Smooth muscle cell (in vitro differentiated cells): Measurements from ENCODE around the gene FER. TPM values are rescaled to one million over a fixed set of nuclear protein-coding genes. Genes with fewer than 3 reads are reported as not detected.

Source experiments
- DNase-seq: peaks from one replicate; lab custom pipeline; 2025; ENCODE audit not compliant: unreplicated experiment; lab: John Stamatoyannopoulos, UW
- H2AFZ ChIP-seq: fragments of 200-600 bp; sonication (generic); 2 replicates; pipeline ENCODE4 v1.6.0; 2016; ENCODE audit warnings: antibody characterized with exemption, low read depth, mild to moderate bottlenecking
- H3F3A ChIP-seq: fragments of 200-600 bp; sonication (generic); 2 replicates; pipeline ENCODE4 v1.6.0; 2017; ENCODE audit warnings: antibody characterized with exemption, low read depth
- H3K27ac ChIP-seq: fragments of 200-600 bp; sonication (generic); 2 replicates; pipeline ENCODE4 v1.5.1; 2016; ENCODE audit warnings: low read depth, mild to moderate bottlenecking
- H3K27me3 ChIP-seq: fragments of 200-600 bp; sonication (generic); 2 replicates; pipeline ENCODE4 v1.6.1; 2016; ENCODE audit warnings: low read depth, mild to moderate bottlenecking
- H3K36me3 ChIP-seq: fragments of 200-600 bp; sonication (generic); 2 replicates; pipeline ENCODE4 v1.5.1; 2016; ENCODE audit warnings: low read depth
- H3K4me1 ChIP-seq: fragments of 200-600 bp; sonication (generic); 2 replicates; pipeline ENCODE4 v1.5.1; 2016; ENCODE audit warnings: low read depth
- H3K4me2 ChIP-seq: fragments of 200-600 bp; sonication (generic); 2 replicates; pipeline ENCODE4 v1.6.0; 2016; ENCODE audit warnings: mild to moderate bottlenecking
- H3K4me3 ChIP-seq: fragments of 200-600 bp; sonication (generic); 2 replicates; pipeline ENCODE4 v1.5.1; 2016; ENCODE audit warnings: mild to moderate bottlenecking
- H3K79me2 ChIP-seq: fragments of 200-600 bp; sonication (generic); 2 replicates; pipeline ENCODE4 v1.6.0; 2016; ENCODE audit warnings: low read depth, mild to moderate bottlenecking
- H3K9ac ChIP-seq: fragments of 200-600 bp; sonication (generic); 2 replicates; pipeline ENCODE4 v1.6.0; 2016; ENCODE audit warnings: low read depth
- H3K9me3 ChIP-seq: fragments of 200-600 bp; sonication (generic); replicated peaks from 2 replicates; pipeline ENCODE4 v1.5.1; 2016; ENCODE audit warnings: low read depth
- H4K20me1 ChIP-seq: fragments of 200-600 bp; sonication (generic); 2 replicates; pipeline ENCODE4 v1.6.0; 2016; ENCODE audit warnings: low read depth
- WGBS: methylation state at CpG from one replicate; pipeline ENCODE4 v1.1.7; 2016; ENCODE audit warnings: low lambda C conversion rate; 5-methylcytosine and 5-hydroxymethylcytosine counted together
- polyA plus RNA-seq: library from polyadenylated mRNA; unstranded; fragments of >200 nt; fragmentation: Nextera tagmentation; extraction: Ambion mirVana; gene quantifications from 2 replicates; pipeline ENCODE4 v1.2.1, GENCODE V29; 2016
- total RNA-seq: library from RNA; depleted of rRNA; stranded (reverse); fragments of >200 nt; gene quantifications from 2 replicates; pipeline ENCODE4 v1.2.3, GENCODE V29; 2014
- TF ChIP-seq, protein P1 (sequence below): fragments of 200-600 bp; sonication (generic); IDR thresholded peaks from 2 replicates; pipeline ENCODE4 v1.5.1; 2017; ENCODE audit warnings: borderline replicate concordance, mild to moderate bottlenecking, antibody characterized with exemption; ENCODE audit not compliant: insufficient read depth, poor library complexity, severe bottlenecking

Gene FER
- total and polyA plus RNA-seq, 2 experiments from 2014 or later = 15.6 to 16.4 TPM

DNA sequence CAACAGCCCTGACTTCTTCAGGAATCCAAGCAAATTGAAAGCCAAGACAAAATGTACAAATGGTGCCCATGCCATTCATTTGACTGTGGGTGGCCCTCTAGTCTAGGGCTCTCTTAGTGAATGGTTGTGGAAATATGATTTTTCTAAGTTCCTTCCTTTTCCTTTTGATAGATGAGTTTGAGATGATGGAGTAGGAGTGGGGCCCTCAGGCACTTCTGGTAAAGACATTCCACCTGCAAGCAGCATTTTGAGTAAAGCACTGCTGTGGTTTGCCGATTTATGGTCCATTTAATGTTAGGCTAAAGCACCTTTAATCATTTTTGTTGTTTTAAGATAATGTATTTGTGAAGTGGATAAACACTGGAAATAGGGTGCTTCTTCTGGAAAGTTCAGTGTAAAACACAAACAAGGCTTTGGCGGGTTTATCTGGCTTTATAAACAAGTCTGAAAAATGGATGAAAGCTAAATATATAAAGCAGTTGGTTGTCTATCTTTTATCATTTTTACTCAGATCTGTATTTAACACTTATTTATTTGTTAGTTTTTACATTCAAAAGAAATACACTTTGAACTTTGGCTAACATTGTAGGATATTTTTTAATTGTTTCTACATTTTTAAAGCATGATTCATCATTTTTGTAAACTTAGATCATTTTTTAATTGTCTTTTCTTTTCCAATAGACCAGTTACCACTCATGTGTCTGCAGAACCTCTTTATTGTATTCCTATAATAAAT, 448.6 kb downstream of the FER start:
- Histone ChIP-seq H4K20me1 (no peaks in the 10 kb centered on the region), H3K36me3 (no peaks in the 10 kb centered on the region), H3K27me3 (no peaks in the 10 kb centered on the region), H3K4me2 (no peak overlapping the region), H3K79me2 (no peaks in the 10 kb centered on the region), H3K4me1 (peaks cover 6% of the 10 kb centered on the region), H3K9me3 (no peaks in the 10 kb centered on the region), H3K9ac (no peak overlapping the region), H3K4me3 (no peak overlapping the region), H2AFZ (no peak overlapping the region), H3K27ac (no peak overlapping the region), H3F3A (no peaks in the 10 kb centered on the region)
- WGBS = 93% methylated on average over 2 of the region's 2 CpGs
- no peak for DNase-seq
- TF ChIP-seq, protein P1, sequence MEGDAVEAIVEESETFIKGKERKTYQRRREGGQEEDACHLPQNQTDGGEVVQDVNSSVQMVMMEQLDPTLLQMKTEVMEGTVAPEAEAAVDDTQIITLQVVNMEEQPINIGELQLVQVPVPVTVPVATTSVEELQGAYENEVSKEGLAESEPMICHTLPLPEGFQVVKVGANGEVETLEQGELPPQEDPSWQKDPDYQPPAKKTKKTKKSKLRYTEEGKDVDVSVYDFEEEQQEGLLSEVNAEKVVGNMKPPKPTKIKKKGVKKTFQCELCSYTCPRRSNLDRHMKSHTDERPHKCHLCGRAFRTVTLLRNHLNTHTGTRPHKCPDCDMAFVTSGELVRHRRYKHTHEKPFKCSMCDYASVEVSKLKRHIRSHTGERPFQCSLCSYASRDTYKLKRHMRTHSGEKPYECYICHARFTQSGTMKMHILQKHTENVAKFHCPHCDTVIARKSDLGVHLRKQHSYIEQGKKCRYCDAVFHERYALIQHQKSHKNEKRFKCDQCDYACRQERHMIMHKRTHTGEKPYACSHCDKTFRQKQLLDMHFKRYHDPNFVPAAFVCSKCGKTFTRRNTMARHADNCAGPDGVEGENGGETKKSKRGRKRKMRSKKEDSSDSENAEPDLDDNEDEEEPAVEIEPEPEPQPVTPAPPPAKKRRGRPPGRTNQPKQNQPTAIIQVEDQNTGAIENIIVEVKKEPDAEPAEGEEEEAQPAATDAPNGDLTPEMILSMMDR = no peak

DNA sequence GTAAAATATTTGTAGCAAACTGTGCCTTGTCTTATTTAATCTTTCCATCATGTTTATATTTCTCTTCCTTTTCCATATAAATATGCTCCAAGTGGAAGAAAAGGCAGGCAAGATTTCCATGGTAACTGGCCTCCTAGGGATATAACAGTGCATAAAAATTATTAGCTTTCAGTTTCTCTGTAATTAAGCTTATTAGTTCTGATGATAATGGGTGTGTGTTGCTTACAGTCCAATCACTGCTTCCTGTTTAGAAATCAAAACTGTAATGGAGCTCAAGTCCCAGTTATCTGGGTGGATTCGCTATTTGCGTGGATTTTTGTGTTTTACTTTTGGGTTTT, 449.1 kb downstream of the FER start:
- no peak for DNase-seq
- H3K4me2 ChIP-seq = no peak overlapping the region
- TF ChIP-seq, protein P1 = no peak
- H3F3A ChIP-seq = no peaks in the 10 kb centered on the region
- no peaks in the 10 kb centered on the region for H4K20me1 ChIP-seq
- no peak overlapping the region for H3K4me3 ChIP-seq
- no peaks in the 10 kb centered on the region for H3K36me3 ChIP-seq
- no peaks in the 10 kb centered on the region for H3K27me3 ChIP-seq
- WGBS = 94% methylated on average over 2 of the region's 2 CpGs
- H3K4me1 ChIP-seq = peaks cover 1% of the 10 kb centered on the region
- H3K9ac ChIP-seq = no peak overlapping the region
- H3K27ac ChIP-seq = no peak overlapping the region
- H3K79me2 ChIP-seq = no peaks in the 10 kb centered on the region
- no peaks in the 10 kb centered on the region for H3K9me3 ChIP-seq
- no peak overlapping the region for H2AFZ ChIP-seq

DNA sequence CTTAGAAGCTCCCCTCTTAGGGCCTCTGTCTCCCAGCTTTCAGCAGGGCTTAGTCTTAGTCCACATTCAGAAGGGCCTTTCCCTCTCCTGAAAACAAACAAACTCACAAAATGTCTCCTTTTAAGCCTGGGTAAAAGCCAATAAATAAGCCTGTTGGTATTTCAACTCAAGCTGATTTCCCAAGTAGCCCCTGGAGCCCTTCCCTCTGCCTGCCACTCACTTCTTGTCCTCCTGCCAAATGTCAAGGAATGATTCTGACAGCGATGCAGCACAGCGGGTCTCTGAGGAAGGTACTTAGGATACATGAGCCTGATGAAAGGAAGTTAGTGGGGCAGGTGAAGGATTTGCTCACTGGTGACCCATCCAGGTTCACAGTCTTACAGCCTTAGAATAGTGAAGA, 451.6 kb downstream of the FER start:
- Histone ChIP-seq H3K9ac (no peak overlapping the region), H3K27ac (no peak overlapping the region), H3K4me3 (no peak overlapping the region), H3K79me2 (no peaks in the 10 kb centered on the region), H3F3A (no peaks in the 10 kb centered on the region), H3K4me2 (no peak overlapping the region), H3K27me3 (no peaks in the 10 kb centered on the region), H3K4me1 (no peaks in the 10 kb centered on the region), H4K20me1 (no peaks in the 10 kb centered on the region), H3K9me3 (no peaks in the 10 kb centered on the region), H3K36me3 (no peaks in the 10 kb centered on the region), H2AFZ (no peak overlapping the region)
- DNase-seq = no peak
- TF ChIP-seq, protein P1 = no peak
- 74% methylated on average over 2 of the region's 2 CpGs for WGBS
